ENCODE results near the gene CBARP.

Gene CBARP

GRCh38 chr19:1280636-1281568, 43.1 kb upstream of the CBARP start:
- TF ChIP-seq SIN3A (IDR thresholded peaks at IDR 0.05; ENCODE audit: borderline replicate concordance, insufficient read depth, low read length) (no peak), POLR2AphosphoS5 (IDR thresholded peaks at IDR 0.05; ENCODE audit: low read depth, low read length) (no peak), REST (IDR thresholded peaks at IDR 0.05; ENCODE audit: insufficient read depth in 1 of 2, low read depth in 2 of 2, low read length in 2 of 2) (no peak), TAF1 (IDR thresholded peaks at IDR 0.05; ENCODE audit: borderline replicate concordance, insufficient read depth, low read length) (no peak), FOXP2 (optimal IDR thresholded peaks at IDR 0.05; ENCODE audit: borderline replicate concordance, extremely low read depth, extremely low read length, insufficient read depth) (no peak)

- no peak; the same call in 1 of the 2 replicates for TF ChIP-seq POLR2AphosphoS5 (IDR thresholded peaks at IDR 0.05; ENCODE audit: low read depth, low read length)
- no peak for TF ChIP-seq REST (IDR thresholded peaks at IDR 0.05; ENCODE audit: insufficient read depth in 1 of 2, low read depth in 2 of 2, low read length in 2 of 2)
- peak; percentile 59 for TF ChIP-seq FOXP2 (optimal IDR thresholded peaks at IDR 0.05; ENCODE audit: borderline replicate concordance, extremely low read depth, extremely low read length, insufficient read depth)
- no peak for TF ChIP-seq TAF1 (IDR thresholded peaks at IDR 0.05; ENCODE audit: borderline replicate concordance, insufficient read depth, low read length)
- TF ChIP-seq SIN3A (IDR thresholded peaks at IDR 0.05; ENCODE audit: borderline replicate concordance, insufficient read depth, low read length), result no peak
These were observed 42.1 kb upstream of the CBARP start for GRCh38 chr19:1279782-1280341.

GRCh38 chr19:1278713-1279660, 41.2 kb upstream of the CBARP start:
- TF ChIP-seq REST (IDR thresholded peaks at IDR 0.05; ENCODE audit: insufficient read depth in 1 of 2, low read depth in 2 of 2, low read length in 2 of 2), result no peak

DNA sequence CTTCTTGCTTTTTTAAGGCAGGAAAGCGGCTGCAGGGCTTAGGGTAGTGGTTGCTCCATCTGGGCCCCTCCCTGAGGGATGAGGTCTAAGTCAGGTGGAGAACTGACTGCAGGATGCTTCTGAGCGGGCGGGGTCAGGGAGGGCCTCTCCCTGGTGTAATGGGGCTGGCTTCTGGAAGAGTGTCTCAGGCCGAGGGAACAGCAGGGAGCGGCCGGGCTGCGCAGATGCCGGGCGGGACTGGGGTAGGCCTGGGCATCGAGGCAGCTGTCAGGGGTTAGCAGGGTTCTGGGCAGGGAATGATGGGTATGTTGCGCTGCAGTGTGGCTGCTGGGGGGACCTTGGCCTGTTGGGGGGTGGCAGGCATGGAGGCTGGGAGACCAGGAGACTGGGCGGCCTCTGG, 40.3 kb upstream of the CBARP start:
- TF ChIP-seq FOXP2 (optimal IDR thresholded peaks at IDR 0.05; ENCODE audit: borderline replicate concordance, extremely low read depth, extremely low read length, insufficient read depth) (no peak), TAF1 (IDR thresholded peaks at IDR 0.05; ENCODE audit: borderline replicate concordance, insufficient read depth, low read length) (no peak), SIN3A (IDR thresholded peaks at IDR 0.05; ENCODE audit: borderline replicate concordance, insufficient read depth, low read length) (no peak)

DNA sequence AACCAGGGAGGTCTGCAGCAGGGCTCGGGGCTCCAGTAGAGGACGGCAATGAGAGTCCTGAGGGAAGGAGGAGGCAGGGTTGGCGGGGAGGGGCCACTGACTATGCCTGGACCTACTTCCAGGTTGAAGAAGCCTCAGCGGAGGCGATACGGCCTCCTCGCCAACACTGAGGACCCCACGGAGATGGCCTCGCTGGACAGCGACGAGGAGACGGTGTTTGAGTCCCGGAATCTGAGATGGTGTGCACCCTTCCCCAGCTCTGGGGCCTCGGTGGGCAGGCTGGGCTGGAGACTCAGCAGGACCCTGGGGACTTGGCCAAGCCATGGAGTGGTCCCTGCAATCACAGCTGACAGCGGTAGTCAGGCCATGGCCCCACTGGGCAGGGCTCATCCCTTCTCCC, 39.3 kb upstream of the CBARP start:
- TF ChIP-seq POLR2AphosphoS5 (IDR thresholded peaks at IDR 0.05; ENCODE audit: low read depth, low read length) (no peak), REST (IDR thresholded peaks at IDR 0.05; ENCODE audit: insufficient read depth in 1 of 2, low read depth in 2 of 2, low read length in 2 of 2) (no peak), SIN3A (IDR thresholded peaks at IDR 0.05; ENCODE audit: borderline replicate concordance, insufficient read depth, low read length) (no peak), TAF1 (IDR thresholded peaks at IDR 0.05; ENCODE audit: borderline replicate concordance, insufficient read depth, low read length) (no peak), FOXP2 (optimal IDR thresholded peaks at IDR 0.05; ENCODE audit: borderline replicate concordance, extremely low read depth, extremely low read length, insufficient read depth) (no peak)

Data from PFSK-1 (cell line).